ENCODE data around the gene CDCA8.

CDCA8 gene

GRCh38 chr1:37663426-37664000 is 28.8 kb upstream of the CDCA8 start:
- Histone ChIP-seq H3K79me2 (ENCODE audit: insufficient read depth, low read length) (no peaks in the 10 kb centered on the region), H3K4me3 (ENCODE audit: low read depth, low read length, poor library complexity, severe bottlenecking) (no peak overlapping the region), H3K4me1 (ENCODE audit: insufficient read depth, low read length, severe bottlenecking) (no peaks in the 10 kb centered on the region), H3K36me3 (ENCODE audit: insufficient read depth, low read length) (no peaks in the 10 kb centered on the region), H3K9me3 (ENCODE audit: low read length) (no peaks in the 10 kb centered on the region), H2AFZ (ENCODE audit: low read length) (no peak overlapping the region), H4K20me1 (ENCODE audit: insufficient read depth, low read length) (no peaks in the 10 kb centered on the region), H3K9me2 (ENCODE audit: low read depth, low read length) (no peaks in the 10 kb centered on the region), H3K27ac (ENCODE audit: low read depth, low read length, poor library complexity, severe bottlenecking) (no peak overlapping the region), H3K4me2 (ENCODE audit: low read length) (no peak overlapping the region), H3K27me3 (ENCODE audit: insufficient read depth, low read length) (no peaks in the 10 kb centered on the region), H3K9ac (ENCODE audit: low read length) (no peak overlapping the region), H3F3A (ENCODE audit: insufficient read depth, low read length) (no peaks in the 10 kb centered on the region)
- no peak for TF ChIP-seq EZH2 (IDR thresholded peaks at IDR 0.05; ENCODE audit: borderline replicate concordance, low read length)
- TF ChIP-seq, protein P1, sequence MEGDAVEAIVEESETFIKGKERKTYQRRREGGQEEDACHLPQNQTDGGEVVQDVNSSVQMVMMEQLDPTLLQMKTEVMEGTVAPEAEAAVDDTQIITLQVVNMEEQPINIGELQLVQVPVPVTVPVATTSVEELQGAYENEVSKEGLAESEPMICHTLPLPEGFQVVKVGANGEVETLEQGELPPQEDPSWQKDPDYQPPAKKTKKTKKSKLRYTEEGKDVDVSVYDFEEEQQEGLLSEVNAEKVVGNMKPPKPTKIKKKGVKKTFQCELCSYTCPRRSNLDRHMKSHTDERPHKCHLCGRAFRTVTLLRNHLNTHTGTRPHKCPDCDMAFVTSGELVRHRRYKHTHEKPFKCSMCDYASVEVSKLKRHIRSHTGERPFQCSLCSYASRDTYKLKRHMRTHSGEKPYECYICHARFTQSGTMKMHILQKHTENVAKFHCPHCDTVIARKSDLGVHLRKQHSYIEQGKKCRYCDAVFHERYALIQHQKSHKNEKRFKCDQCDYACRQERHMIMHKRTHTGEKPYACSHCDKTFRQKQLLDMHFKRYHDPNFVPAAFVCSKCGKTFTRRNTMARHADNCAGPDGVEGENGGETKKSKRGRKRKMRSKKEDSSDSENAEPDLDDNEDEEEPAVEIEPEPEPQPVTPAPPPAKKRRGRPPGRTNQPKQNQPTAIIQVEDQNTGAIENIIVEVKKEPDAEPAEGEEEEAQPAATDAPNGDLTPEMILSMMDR (IDR thresholded peaks at IDR 0.05; ENCODE audit: low read length) = no peak

DNA sequence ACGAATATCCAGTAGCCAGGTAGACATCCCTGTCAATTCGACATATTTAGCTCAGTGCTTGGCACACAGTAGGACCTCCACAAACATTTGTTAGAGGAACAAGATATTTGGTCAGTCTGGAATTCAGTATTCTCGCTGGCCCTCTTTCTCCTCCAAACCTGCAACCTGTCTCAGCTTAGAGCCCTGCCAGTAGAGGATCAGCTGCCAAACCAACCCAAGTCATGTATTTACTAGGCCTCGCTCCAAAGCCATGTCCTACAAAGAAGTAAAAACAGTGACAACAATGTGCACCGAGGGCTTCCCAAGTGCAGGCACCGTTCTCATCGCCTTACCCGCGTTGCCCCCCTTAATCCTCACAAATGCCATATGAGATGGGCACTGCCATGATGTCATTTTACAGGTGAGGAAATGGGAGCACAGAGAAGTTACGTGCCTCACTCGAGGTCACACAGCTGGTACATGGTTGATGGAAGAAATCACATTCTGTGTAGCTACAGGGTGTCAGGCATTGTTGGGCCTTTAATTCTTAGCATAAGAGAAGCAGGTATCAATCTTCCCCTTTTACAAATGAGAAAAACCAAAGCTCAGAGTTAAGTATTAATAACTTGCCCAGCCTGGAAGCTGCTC is 26.0 kb upstream of the CDCA8 start:
- Histone ChIP-seq H3K9me3 (ENCODE audit: low read length) (no peaks in the 10 kb centered on the region), H3K4me3 (ENCODE audit: low read depth, low read length, poor library complexity, severe bottlenecking) (no peak overlapping the region), H3K79me2 (ENCODE audit: insufficient read depth, low read length) (no peaks in the 10 kb centered on the region), H3K9ac (ENCODE audit: low read length) (no peak overlapping the region), H3K36me3 (ENCODE audit: insufficient read depth, low read length) (no peaks in the 10 kb centered on the region), H3K9me2 (ENCODE audit: low read depth, low read length) (no peaks in the 10 kb centered on the region), H3K27me3 (ENCODE audit: insufficient read depth, low read length) (no peaks in the 10 kb centered on the region), H4K20me1 (ENCODE audit: insufficient read depth, low read length) (no peaks in the 10 kb centered on the region), H3F3A (ENCODE audit: insufficient read depth, low read length) (no peaks in the 10 kb centered on the region), H3K4me2 (ENCODE audit: low read length) (no peak overlapping the region), H2AFZ (ENCODE audit: low read length) (no peak overlapping the region), H3K4me1 (ENCODE audit: insufficient read depth, low read length, severe bottlenecking) (no peaks in the 10 kb centered on the region), H3K27ac (ENCODE audit: low read depth, low read length, poor library complexity, severe bottlenecking) (no peak overlapping the region)
- TF ChIP-seq EZH2 (IDR thresholded peaks at IDR 0.05; ENCODE audit: borderline replicate concordance, low read length) = no peak
- TF ChIP-seq, protein P1 (IDR thresholded peaks at IDR 0.05; ENCODE audit: low read length) = no peak

DNA sequence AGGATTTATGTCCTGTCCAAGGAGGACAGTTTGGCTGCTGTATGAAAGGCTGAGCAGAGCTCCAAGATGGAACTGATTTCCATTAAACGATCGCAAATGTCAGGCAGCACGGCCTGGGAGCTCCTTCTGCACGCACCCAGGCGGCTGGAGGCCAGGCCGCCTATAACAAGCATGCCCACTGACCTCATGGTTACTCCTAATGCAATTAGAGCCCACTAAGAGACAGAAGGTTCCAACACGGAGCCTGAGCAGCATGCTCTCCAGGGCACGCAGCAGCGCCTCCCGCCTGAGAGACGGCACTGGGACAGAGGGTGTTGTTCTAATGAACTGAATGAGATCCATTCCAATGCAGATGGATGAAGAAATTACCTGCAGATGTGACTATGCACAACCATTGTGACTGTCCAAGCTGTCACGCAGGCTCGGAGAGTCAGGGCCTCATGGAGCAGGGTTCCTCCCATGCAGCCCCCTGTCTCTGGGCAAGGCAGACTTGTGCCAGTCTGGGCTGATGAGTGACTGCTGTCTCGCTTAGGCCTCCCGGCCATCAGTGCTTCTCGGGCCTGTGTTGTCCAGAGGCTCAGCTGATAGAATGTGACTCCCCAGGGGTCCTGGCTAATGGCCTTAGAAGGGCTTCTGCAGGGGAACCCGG is 25.2 kb upstream of the CDCA8 start:
- no peaks in the 10 kb centered on the region for H3K79me2 ChIP-seq (ENCODE audit: insufficient read depth, low read length)
- no peaks in the 10 kb centered on the region for H3K36me3 ChIP-seq (ENCODE audit: insufficient read depth, low read length)
- no peak overlapping the region for H3K9ac ChIP-seq (ENCODE audit: low read length)
- no peak overlapping the region for H3K27ac ChIP-seq (ENCODE audit: low read depth, low read length, poor library complexity, severe bottlenecking)
- no peak overlapping the region for H3K4me2 ChIP-seq (ENCODE audit: low read length)
- no peaks in the 10 kb centered on the region for H3K9me3 ChIP-seq (ENCODE audit: low read length)
- H3K27me3 ChIP-seq (ENCODE audit: insufficient read depth, low read length) = no peaks in the 10 kb centered on the region
- H2AFZ ChIP-seq (ENCODE audit: low read length) = no peak overlapping the region
- no peak overlapping the region for H3K4me3 ChIP-seq (ENCODE audit: low read depth, low read length, poor library complexity, severe bottlenecking)
- H4K20me1 ChIP-seq (ENCODE audit: insufficient read depth, low read length) = no peaks in the 10 kb centered on the region
- no peak for TF ChIP-seq EZH2 (IDR thresholded peaks at IDR 0.05; ENCODE audit: borderline replicate concordance, low read length)
- TF ChIP-seq, protein P1 (IDR thresholded peaks at IDR 0.05; ENCODE audit: low read length) = no peak
- H3K4me1 ChIP-seq (ENCODE audit: insufficient read depth, low read length, severe bottlenecking) = no peaks in the 10 kb centered on the region
- H3F3A ChIP-seq (ENCODE audit: insufficient read depth, low read length) = no peaks in the 10 kb centered on the region
- no peaks in the 10 kb centered on the region for H3K9me2 ChIP-seq (ENCODE audit: low read depth, low read length)

Data from OCI-LY1 (cell line).